Activated CD8-positive, alpha-beta T cell treated with anti-CD3 and anti-CD28 coated beads for 36 hours (primary cell): ENCODE measurements around the gene AMY1B. TPM values are rescaled to one million over a fixed set of nuclear protein-coding genes. Genes with fewer than 3 reads are reported as not detected.
"Not testable (repeated sequence)": the region's sequence is repeated elsewhere in the genome, so short reads cannot be mapped to it uniquely, and the experiment has no call there.

Experiments used
- ATAC-seq: fragments of 200-7000 bp; cut with Tn5 transposase; one replicate; pipeline ENCODE4 v1.10.0; 2021; ENCODE audit warnings: mild to moderate bottlenecking, moderate library complexity
- CTCF ChIA-PET: fragments of 350-600 bp; sonication (Branson Sonifier 250); formaldehyde crosslinking; loops from one replicate; lab custom pipeline; 2021; ENCODE audit warnings: antibody characterized with exemption; lab: Charles Lee
- POLR2A ChIA-PET: fragments of 350-600 bp; sonication (Branson Sonifier 250); formaldehyde crosslinking; loops from one replicate; lab custom pipeline; 2021; ENCODE audit warnings: antibody characterized with exemption; lab: Charles Lee
- DNase-seq: peaks from one replicate; pipeline ENCODE4 v3.0.0-alpha.2; 2020
- H3K27ac Mint-ChIP-seq: one replicate; pipeline ENCODE4 v1.8.0; 2021; ENCODE audit warnings: mild to moderate bottlenecking, mixed read lengths
- H3K27me3 Mint-ChIP-seq: one replicate; pipeline ENCODE4 v1.8.0; 2021; ENCODE audit warnings: mixed read lengths
- H3K36me3 Mint-ChIP-seq: one replicate; pipeline ENCODE4 v1.8.0; 2021; ENCODE audit warnings: low read depth, mixed read lengths
- H3K4me1 Mint-ChIP-seq: one replicate; pipeline ENCODE4 v1.8.0; 2021; ENCODE audit warnings: low read depth, mixed read lengths
- H3K4me3 Mint-ChIP-seq: one replicate; pipeline ENCODE4 v1.8.0; 2021; ENCODE audit warnings: mild to moderate bottlenecking, moderate library complexity, mixed read lengths
- H3K9me3 Mint-ChIP-seq: one replicate; pipeline ENCODE4 v1.8.0; 2021; ENCODE audit warnings: mixed read lengths
- intact Hi-C: fragments of 100-400 bp; cut with micrococcal nuclease; formaldehyde crosslinking; loops from one replicate; pipeline ENCODE4 v1.10.0; 2022
- total RNA-seq, 2 experiments: library from RNA; stranded (reverse); gene quantifications; one replicate each; pipeline ENCODE4 v1.2.3, GENCODE V29; 2021

AMY1B gene
- total RNA-seq, 2 experiments from 2014 or later, result not detected

DNA sequence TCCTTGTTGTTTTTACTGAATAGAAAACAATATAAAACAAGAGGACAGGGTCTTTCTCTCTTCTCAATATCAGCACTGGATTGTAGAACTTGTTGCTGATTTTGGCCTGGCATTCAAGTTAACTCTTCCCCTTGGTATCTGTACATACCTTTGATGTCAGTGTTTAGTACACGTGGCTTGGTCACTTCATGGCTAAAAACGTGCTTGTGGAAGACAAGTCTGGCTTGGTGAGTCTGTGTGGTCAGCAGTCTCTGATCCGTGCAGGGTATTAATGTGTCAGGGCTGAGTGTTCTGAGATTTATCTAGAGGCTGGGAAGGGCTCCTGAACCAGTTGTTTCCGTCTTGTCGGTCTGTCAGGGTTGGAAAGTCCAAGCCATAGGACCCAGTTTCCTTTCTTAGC lies 40.5 kb downstream of the AMY1B start, which contains the start of gene AMY1A:
TSS of gene AMY1A (plus strand) at position 301 of the 400 bp plus-strand sequence. CDS start 571 bp downstream, outside the sequence.
- ATAC-seq, H3K4me1 Mint-ChIP-seq, H3K9me3 Mint-ChIP-seq, H3K36me3 Mint-ChIP-seq, H3K27ac Mint-ChIP-seq, H3K27me3 Mint-ChIP-seq, POLR2A ChIA-PET, H3K4me3 Mint-ChIP-seq, DNase-seq, CTCF ChIA-PET, intact Hi-C loops: not testable (repeated sequence)

GRCh38 chr1:103654133-103654532 lies 41.9 kb downstream of the AMY1B start:
- DNase-seq, H3K9me3 Mint-ChIP-seq, H3K27me3 Mint-ChIP-seq, H3K4me3 Mint-ChIP-seq, H3K4me1 Mint-ChIP-seq, ATAC-seq, CTCF ChIA-PET, H3K27ac Mint-ChIP-seq, H3K36me3 Mint-ChIP-seq, intact Hi-C loops, POLR2A ChIA-PET: not testable (repeated sequence)

GRCh38 chr1:103650889-103651288 lies 45.1 kb downstream of the AMY1B start:
- H3K4me3 Mint-ChIP-seq, H3K36me3 Mint-ChIP-seq, DNase-seq, H3K4me1 Mint-ChIP-seq, H3K27ac Mint-ChIP-seq, CTCF ChIA-PET, intact Hi-C loops, POLR2A ChIA-PET, ATAC-seq, H3K27me3 Mint-ChIP-seq, H3K9me3 Mint-ChIP-seq: not testable (repeated sequence)

DNA sequence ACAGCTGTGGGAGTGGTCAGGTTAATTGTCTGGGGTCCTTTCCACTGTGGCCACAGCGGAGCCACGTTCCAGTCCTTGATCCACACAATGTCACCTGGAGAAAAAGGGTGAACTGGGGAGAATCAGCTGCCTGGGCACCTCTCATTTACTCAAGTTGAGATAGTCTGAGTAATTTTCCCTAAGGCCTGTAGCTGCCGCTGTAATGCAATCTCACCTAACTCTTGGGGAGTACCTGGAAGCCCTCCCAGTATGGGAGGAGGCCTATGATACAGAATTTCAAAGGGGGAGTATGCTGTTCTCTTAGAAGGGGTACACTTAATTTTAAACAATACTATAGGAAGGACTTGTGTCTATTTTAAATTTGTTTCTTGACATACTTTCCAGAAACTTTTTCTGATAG lies 45.7 kb downstream of the AMY1B start:
- H3K9me3 Mint-ChIP-seq, H3K4me3 Mint-ChIP-seq, H3K36me3 Mint-ChIP-seq, H3K27ac Mint-ChIP-seq, DNase-seq, intact Hi-C loops, ATAC-seq, POLR2A ChIA-PET, H3K4me1 Mint-ChIP-seq, H3K27me3 Mint-ChIP-seq, CTCF ChIA-PET: not testable (repeated sequence)

DNA sequence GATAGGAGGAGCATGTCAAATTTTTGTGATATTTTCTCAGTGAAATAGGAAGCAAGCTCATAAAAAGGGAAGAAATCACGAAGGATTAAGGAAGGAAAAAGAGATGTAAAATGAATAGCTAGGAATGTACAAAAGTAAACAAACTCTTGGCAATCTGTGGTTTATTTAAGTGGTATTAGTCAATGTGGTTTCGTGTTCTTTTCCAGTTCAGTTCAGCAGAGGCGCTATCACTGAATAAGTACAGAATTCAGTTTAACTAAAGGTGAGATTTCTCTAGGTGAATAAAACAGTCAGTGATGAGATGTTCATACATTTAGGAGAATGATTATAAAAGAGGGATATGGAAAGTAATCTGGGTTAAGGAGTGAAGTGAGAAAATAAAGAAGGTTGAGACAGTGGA lies 52.1 kb downstream of the AMY1B start:
- POLR2A ChIA-PET, CTCF ChIA-PET, H3K4me1 Mint-ChIP-seq, H3K36me3 Mint-ChIP-seq, ATAC-seq, H3K27me3 Mint-ChIP-seq, H3K9me3 Mint-ChIP-seq, DNase-seq, intact Hi-C loops, H3K27ac Mint-ChIP-seq, H3K4me3 Mint-ChIP-seq: not testable (repeated sequence)

DNA sequence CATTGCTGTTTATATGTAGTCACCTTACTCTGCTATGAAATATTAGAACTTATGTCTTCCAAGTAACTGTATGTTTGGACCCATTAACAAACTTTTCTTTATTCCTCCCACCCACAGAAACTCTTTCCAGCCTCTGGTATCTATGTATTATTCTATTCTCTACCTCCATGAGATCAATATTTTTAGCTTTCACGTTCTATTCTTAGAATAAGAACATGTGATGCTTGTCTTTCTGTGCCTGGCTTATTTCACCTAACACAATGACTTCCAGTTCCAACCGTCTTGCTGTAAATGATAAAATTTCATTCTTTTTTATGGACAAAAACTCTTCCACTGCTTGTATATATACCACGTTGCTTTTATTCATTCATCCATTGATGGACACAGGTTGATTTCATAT lies 54.8 kb downstream of the AMY1B start:
- H3K36me3 Mint-ChIP-seq, H3K27ac Mint-ChIP-seq, H3K4me3 Mint-ChIP-seq, H3K9me3 Mint-ChIP-seq, intact Hi-C loops, ATAC-seq, DNase-seq, POLR2A ChIA-PET, H3K27me3 Mint-ChIP-seq, H3K4me1 Mint-ChIP-seq, CTCF ChIA-PET: not testable (repeated sequence)

Other genes starting within 250 kb of the AMY1B start
- 10 to 100 TPM; 22.8 to 23.2 TPM for gene RNPC3, start 170.5 kb downstream of the AMY1B start, total RNA-seq
- gene AMY2B, start 124.6 kb downstream of the AMY1B start, total RNA-seq, result 1 to 10 TPM; 6.1 to 9.7 TPM
- gene AMY2A, start 78.8 kb downstream of the AMY1B start, total RNA-seq, result not detected
- gene AMY1A, start 40.5 kb downstream of the AMY1B start, total RNA-seq, result not detected
- gene AMY1C, start 53.7 kb upstream of the AMY1B start, total RNA-seq, result not detected